Suprapubic skin (tissue), 4 donors: Measurements from ENCODE around the gene GASK1B. TPM values are rescaled to one million over a fixed set of nuclear protein-coding genes. Genes with fewer than 3 reads are reported as not detected.

Experiments used
- DNase-seq, 2 donors: peaks; one replicate each; pipeline ENCODE4 v3.0.0-alpha.2; 2019; ENCODE audit warnings: low spot score in 2 of 2
- H3K27ac ChIP-seq: fragments of 200-600 bp; sonication (generic); one replicate; pipeline ENCODE4 v1.5.1; 2019
- H3K27me3 ChIP-seq: fragments of 200-600 bp; sonication (generic); one replicate; pipeline ENCODE4 v1.5.1; 2019
- H3K36me3 ChIP-seq: fragments of 200-600 bp; sonication (generic); one replicate; pipeline ENCODE4 v1.5.1; 2019
- H3K4me1 ChIP-seq: fragments of 200-600 bp; sonication (generic); one replicate; pipeline ENCODE4 v1.5.1; 2019
- H3K4me3 ChIP-seq: fragments of 200-600 bp; sonication (generic); one replicate; pipeline ENCODE4 v1.5.1; 2019; ENCODE audit warnings: mild to moderate bottlenecking
- H3K9me3 ChIP-seq: fragments of 200-600 bp; sonication (generic); one replicate; pipeline ENCODE4 v1.5.1; 2019
- EP300 ChIP-seq: sonication (generic); formaldehyde crosslinking; IDR thresholded peaks from one replicate; pipeline ENCODE4 v1.6.1; 2017; ENCODE audit warnings: antibody characterized with exemption
- POLR2A ChIP-seq, 2 donors: fragments of 450-650 bp; IDR thresholded peaks; one replicate each; pipeline ENCODE4 v1.6.1; 2017; ENCODE audit warnings: antibody characterized with exemption in 2 of 2, mild to moderate bottlenecking in 2 of 2, moderate library complexity in 2 of 2
- POLR2AphosphoS5 ChIP-seq, 3 donors: sonication (generic); formaldehyde crosslinking; IDR thresholded peaks; one replicate each; pipeline ENCODE4 v1.6.1; 2017; ENCODE audit warnings: antibody characterized with exemption in 3 of 3
- WGBS: methylation state at CpG from one replicate; pipeline ENCODE4 v1.1.5; 2018; 5-methylcytosine and 5-hydroxymethylcytosine counted together
- total RNA-seq, 4 donors: library from RNA; depleted of rRNA; stranded (reverse); fragments of >200 nt; gene quantifications; one replicate each; pipeline ENCODE4 v1.1.0, GENCODE V29; 2016
- TF ChIP-seq, protein P1 (sequence below), 2 donors: fragments of 200-600 bp in 1 of 2; fragments of 450-650 bp in 1 of 2; sonication (generic) in 1 of 2; IDR thresholded peaks; one replicate each; pipeline ENCODE4 v1.5.1; 2016 to 2019; ENCODE audit warnings: antibody characterized with exemption in 2 of 2, mild to moderate bottlenecking in 1 of 2, moderate library complexity in 1 of 2

Gene GASK1B
- total RNA-seq, 4 donors from 2014 or later = 4.6 to 12.6 (median 7.6) TPM

DNA sequence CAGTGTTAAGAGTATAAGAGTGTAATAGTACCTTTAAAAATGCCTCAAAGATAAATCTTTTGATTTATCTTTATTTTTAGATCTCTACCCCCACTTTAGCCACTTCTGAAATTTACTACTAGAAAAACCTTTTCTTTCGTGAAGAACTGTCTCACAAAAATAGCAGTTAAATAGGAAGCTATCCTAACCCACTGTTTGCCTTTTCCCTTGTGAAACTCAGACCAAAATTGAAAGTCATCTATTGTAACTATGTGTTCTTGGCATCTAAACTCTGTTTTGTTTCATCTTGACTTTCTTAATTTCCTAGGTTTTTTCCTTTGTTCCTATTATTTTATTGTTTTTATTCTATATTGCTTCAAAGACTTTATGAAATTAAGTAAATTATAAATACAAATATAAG lies 29.7 kb upstream of the GASK1B start:
- Histone ChIP-seq H3K4me3 (no peak overlapping the region), H3K36me3 (no peaks in the 10 kb centered on the region), H3K27ac (no peak overlapping the region), H3K4me1 (no peaks in the 10 kb centered on the region), H3K9me3 (no peaks in the 10 kb centered on the region), H3K27me3 (no peaks in the 10 kb centered on the region)
- 58% methylated on average over 1 of the region's 1 CpG for WGBS
- no peak for DNase-seq
- TF ChIP-seq POLR2AphosphoS5 (IDR thresholded peaks at IDR 0.05) (no peak), EP300 (no peak), POLR2A (IDR thresholded peaks at IDR 0.05) (no peak)
- TF ChIP-seq, protein P1, sequence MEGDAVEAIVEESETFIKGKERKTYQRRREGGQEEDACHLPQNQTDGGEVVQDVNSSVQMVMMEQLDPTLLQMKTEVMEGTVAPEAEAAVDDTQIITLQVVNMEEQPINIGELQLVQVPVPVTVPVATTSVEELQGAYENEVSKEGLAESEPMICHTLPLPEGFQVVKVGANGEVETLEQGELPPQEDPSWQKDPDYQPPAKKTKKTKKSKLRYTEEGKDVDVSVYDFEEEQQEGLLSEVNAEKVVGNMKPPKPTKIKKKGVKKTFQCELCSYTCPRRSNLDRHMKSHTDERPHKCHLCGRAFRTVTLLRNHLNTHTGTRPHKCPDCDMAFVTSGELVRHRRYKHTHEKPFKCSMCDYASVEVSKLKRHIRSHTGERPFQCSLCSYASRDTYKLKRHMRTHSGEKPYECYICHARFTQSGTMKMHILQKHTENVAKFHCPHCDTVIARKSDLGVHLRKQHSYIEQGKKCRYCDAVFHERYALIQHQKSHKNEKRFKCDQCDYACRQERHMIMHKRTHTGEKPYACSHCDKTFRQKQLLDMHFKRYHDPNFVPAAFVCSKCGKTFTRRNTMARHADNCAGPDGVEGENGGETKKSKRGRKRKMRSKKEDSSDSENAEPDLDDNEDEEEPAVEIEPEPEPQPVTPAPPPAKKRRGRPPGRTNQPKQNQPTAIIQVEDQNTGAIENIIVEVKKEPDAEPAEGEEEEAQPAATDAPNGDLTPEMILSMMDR (IDR thresholded peaks at IDR 0.05) = no peak

DNA sequence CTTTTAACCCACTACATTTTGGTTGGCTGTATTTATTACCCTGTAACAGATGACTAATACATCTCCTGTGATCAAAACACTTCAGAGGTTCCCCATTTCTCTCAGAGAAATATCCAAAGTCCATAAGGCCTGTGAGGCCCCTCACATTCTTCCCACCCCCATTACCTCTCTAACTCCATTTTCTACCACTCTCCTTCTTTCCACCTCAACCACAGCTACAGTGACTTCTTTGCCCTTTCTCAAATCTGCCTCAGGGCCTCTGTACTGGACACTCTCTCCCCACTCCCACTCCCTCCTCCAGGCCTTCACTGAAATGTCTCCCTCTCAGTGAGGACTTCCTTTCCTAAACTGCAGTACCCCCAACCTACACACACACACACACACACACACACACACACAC lies 29.1 kb upstream of the GASK1B start:
- H3K36me3 ChIP-seq = no peaks in the 10 kb centered on the region
- no peak overlapping the region for H3K4me3 ChIP-seq
- H3K27ac ChIP-seq = no peak overlapping the region
- H3K9me3 ChIP-seq = no peaks in the 10 kb centered on the region
- no peak for DNase-seq
- no peaks in the 10 kb centered on the region for H3K27me3 ChIP-seq
- no peak for TF ChIP-seq EP300
- TF ChIP-seq POLR2AphosphoS5 (IDR thresholded peaks at IDR 0.05) = no peak
- no peak for TF ChIP-seq POLR2A (IDR thresholded peaks at IDR 0.05)
- TF ChIP-seq, protein P1 (IDR thresholded peaks at IDR 0.05) = no peak
- no peaks in the 10 kb centered on the region for H3K4me1 ChIP-seq

DNA sequence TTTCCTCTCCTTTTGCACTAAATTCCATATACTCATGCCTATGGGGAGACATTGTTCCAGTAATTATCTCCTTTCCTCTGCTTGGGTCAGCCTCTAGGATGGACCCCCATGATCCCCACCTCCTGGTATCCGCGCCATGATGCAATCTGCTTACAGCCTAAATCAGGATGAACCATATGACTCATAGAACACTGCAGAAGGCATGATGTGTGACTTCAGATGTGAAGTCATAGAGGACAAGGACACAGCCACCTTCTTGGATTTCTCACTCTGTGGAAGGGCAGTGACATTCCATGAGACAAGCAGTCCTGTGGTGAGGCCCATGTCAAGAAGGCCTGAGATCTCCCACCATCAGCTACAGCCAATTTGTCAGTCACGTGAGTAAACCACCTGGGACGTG lies 28.5 kb upstream of the GASK1B start:
- no peaks in the 10 kb centered on the region for H3K27me3 ChIP-seq
- DNase-seq = no peak
- TF ChIP-seq POLR2A (IDR thresholded peaks at IDR 0.05) = no peak
- no peak for TF ChIP-seq EP300
- TF ChIP-seq POLR2AphosphoS5 (IDR thresholded peaks at IDR 0.05) = no peak
- TF ChIP-seq, protein P1 (IDR thresholded peaks at IDR 0.05) = no peak

DNA sequence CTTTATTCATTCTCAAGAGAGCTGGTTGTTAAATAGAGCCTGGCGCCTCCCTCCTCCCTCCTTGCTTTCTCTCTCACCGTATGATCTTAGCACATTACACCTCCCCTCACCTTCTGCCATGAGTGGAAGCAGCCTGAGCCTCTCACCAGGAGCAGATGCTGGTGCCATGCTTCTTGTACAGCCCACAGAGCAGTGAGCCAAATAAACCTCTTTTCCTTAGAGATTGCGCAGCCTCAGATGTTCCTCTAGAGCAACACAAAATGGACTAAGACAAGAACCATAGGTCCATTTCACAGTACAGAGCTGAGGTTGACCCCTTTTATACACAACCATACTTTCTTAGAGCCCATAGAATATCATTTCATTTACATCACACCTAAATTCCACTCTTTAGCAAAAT lies 27.4 kb upstream of the GASK1B start:
- H3K27me3 ChIP-seq = no peaks in the 10 kb centered on the region
- no peaks in the 10 kb centered on the region for H3K36me3 ChIP-seq
- no peak for TF ChIP-seq POLR2A (IDR thresholded peaks at IDR 0.05)
- TF ChIP-seq, protein P1 (IDR thresholded peaks at IDR 0.05) = no peak
- TF ChIP-seq EP300 = no peak
- no peak for TF ChIP-seq POLR2AphosphoS5 (IDR thresholded peaks at IDR 0.05)
- DNase-seq = no peak
- WGBS = 94% methylated on average over 3 of the region's 3 CpGs
- H3K4me1 ChIP-seq = no peaks in the 10 kb centered on the region
- no peak overlapping the region for H3K27ac ChIP-seq
- no peaks in the 10 kb centered on the region for H3K9me3 ChIP-seq
- no peak overlapping the region for H3K4me3 ChIP-seq

More for the DNA sequence above, 28.5 kb upstream of the GASK1B start:
- Histone ChIP-seq H3K36me3 (no peaks in the 10 kb centered on the region), H3K9me3 (no peaks in the 10 kb centered on the region), H3K27ac (no peak overlapping the region), H3K4me1 (no peaks in the 10 kb centered on the region), H3K4me3 (no peak overlapping the region)
- WGBS = 92% methylated on average over 4 of the region's 4 CpGs

DNA sequence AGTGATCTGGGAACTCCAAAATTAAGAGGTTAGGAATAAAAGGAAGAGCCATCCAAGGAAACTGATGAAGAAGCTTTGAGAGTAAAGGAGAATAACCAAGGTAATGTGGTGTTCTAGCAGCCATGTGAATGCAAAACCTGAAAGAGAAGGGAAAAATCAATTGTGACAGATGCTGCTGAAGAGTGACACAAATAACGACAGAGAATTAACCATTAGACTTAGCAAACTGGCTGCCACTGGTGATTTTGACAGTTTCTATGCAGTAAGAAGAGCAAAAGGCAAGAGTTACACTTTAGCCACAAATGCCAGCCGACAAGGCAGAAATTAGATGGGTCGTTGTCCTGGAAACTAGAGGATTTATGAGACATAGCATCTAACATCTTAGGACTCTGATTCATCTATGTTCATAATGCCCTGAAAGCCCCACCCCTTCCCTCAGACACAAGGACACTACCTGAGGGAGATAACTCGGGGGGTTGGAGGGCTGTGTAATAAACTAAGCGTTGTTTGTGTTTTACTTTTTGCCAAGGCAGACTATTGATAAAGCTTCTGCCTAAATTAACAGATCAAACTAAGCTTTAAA lies 24.5 kb upstream of the GASK1B start:
- peaks cover 12% of the 10 kb centered on the region for H3K4me1 ChIP-seq
- DNase-seq = no peak
- H3K27me3 ChIP-seq = no peaks in the 10 kb centered on the region
- H3K36me3 ChIP-seq = no peaks in the 10 kb centered on the region
- H3K9me3 ChIP-seq = no peaks in the 10 kb centered on the region
- H3K27ac ChIP-seq = no peak overlapping the region
- H3K4me3 ChIP-seq = no peak overlapping the region
- TF ChIP-seq POLR2AphosphoS5 (IDR thresholded peaks at IDR 0.05) = no peak
- TF ChIP-seq, protein P1 (IDR thresholded peaks at IDR 0.05) = no peak
- no peak for TF ChIP-seq POLR2A (IDR thresholded peaks at IDR 0.05)
- TF ChIP-seq EP300 = no peak
- WGBS = 87% methylated on average over 5 of the region's 5 CpGs
